IMR-90 (cell line): Measurements from ENCODE around the gene VRTN. TPM values are rescaled to one million over a fixed set of nuclear protein-coding genes. Genes with fewer than 3 reads are reported as not detected.

Source experiments
- ATAC-seq: fragments of 200-7000 bp; cut with Tn5 transposase; 2 replicates; pipeline ENCODE4 v1.9.1; 2020; ENCODE audit warnings: low read depth, mild to moderate bottlenecking, moderate library complexity
- BruUV-seq: library from RNA; stranded (reverse); fragments of 400-500 nt; replicated peaks from 2 replicates; lab custom pipeline; 2021; lab: Mats Ljungman, UMichigan
- CTCF ChIA-PET: fragments of 300-600 bp; formaldehyde crosslinking; extraction: SDS; loops from one replicate; lab custom pipeline; 2021; ENCODE audit warnings: antibody characterized with exemption; lab: Yijun Ruan, JAX
- POLR2A ChIA-PET: fragments of 300-600 bp; sonication (Branson Sonifier 250); formaldehyde crosslinking; loops from one replicate; lab custom pipeline; 2022; ENCODE audit warnings: antibody characterized with exemption; ENCODE audit not compliant: unreplicated experiment; lab: Charles Lee
- DNase-seq: peaks from one replicate; pipeline ENCODE4 v3.0.0; 2013
- H2AFZ ChIP-seq: replicated peaks from 2 replicates; pipeline ENCODE3; 2013; ENCODE audit warnings: low read length, mild to moderate bottlenecking; ENCODE audit not compliant: poor library complexity
- H2AK5ac ChIP-seq: 2 replicates; pipeline ENCODE4 v1.6.1; 2013; ENCODE audit warnings: low read depth, low read length, inconsistent platforms
- H2AK9ac ChIP-seq: replicated peaks from 2 replicates; pipeline ENCODE3; 2013; ENCODE audit warnings: mild to moderate bottlenecking, low read depth, low read length, moderate library complexity; ENCODE audit not compliant: poor library complexity
- H2BK120ac ChIP-seq: 2 replicates; pipeline ENCODE4 v1.6.1; 2013; ENCODE audit warnings: low read depth, low read length, inconsistent platforms
- H2BK15ac ChIP-seq: 3 replicates; pipeline ENCODE4 v1.6.1; 2013; ENCODE audit warnings: low read depth, low read length, inconsistent platforms
- H2BK20ac ChIP-seq: 2 replicates; pipeline ENCODE4 v1.6.1; 2013; ENCODE audit warnings: low read depth, mild to moderate bottlenecking, inconsistent platforms, low read length, moderate library complexity
- H2BK5ac ChIP-seq: 2 replicates; pipeline ENCODE4 v1.6.1; 2013; ENCODE audit warnings: mild to moderate bottlenecking, low read depth, low read length, inconsistent platforms; ENCODE audit not compliant: poor library complexity, severe bottlenecking
- H3K14ac ChIP-seq: replicated peaks from 2 replicates; pipeline ENCODE4 v1.6.1; 2013; ENCODE audit warnings: low read depth, low read length, inconsistent platforms
- H3K18ac ChIP-seq: 2 replicates; pipeline ENCODE4 v1.6.1; 2013; ENCODE audit warnings: low read depth, low read length, control low read depth
- H3K23ac ChIP-seq: 2 replicates; pipeline ENCODE4 v1.6.1; 2013; ENCODE audit warnings: low read depth, low read length, inconsistent platforms
- H3K27ac ChIP-seq: 2 replicates; pipeline ENCODE4 v1.5.1; 2013; ENCODE audit warnings: mild to moderate bottlenecking, control low read depth, low read length; ENCODE audit not compliant: insufficient read depth
- H3K27me3 ChIP-seq: 2 replicates; pipeline ENCODE4 v1.6.1; 2013; ENCODE audit warnings: low read length; ENCODE audit not compliant: control insufficient read depth, insufficient read depth
- H3K36me3 ChIP-seq: 2 replicates; pipeline ENCODE4 v1.6.1; 2013; ENCODE audit warnings: low read length, mixed read lengths; ENCODE audit not compliant: control insufficient read depth, insufficient read depth
- H3K4ac ChIP-seq: 2 replicates; pipeline ENCODE4 v1.6.1; 2013; ENCODE audit warnings: low read depth, low read length, inconsistent platforms
- H3K4me1 ChIP-seq: 2 replicates; pipeline ENCODE4 v1.6.1; 2013; ENCODE audit warnings: low read length, mixed read lengths; ENCODE audit not compliant: control insufficient read depth, insufficient read depth
- H3K4me2 ChIP-seq: 2 replicates; pipeline ENCODE4 v1.6.1; 2013; ENCODE audit warnings: low read depth, mild to moderate bottlenecking, control low read depth, low read length, moderate library complexity
- H3K4me3 ChIP-seq: 2 replicates; pipeline ENCODE4 v1.5.1; 2013; ENCODE audit warnings: low read depth, mild to moderate bottlenecking, control low read depth, low read length, moderate library complexity; ENCODE audit not compliant: insufficient read depth
- H3K56ac ChIP-seq: 2 replicates; pipeline ENCODE4 v1.6.1; 2013; ENCODE audit warnings: low read length, inconsistent platforms; ENCODE audit not compliant: insufficient read depth; ENCODE audit errors: extremely low read depth
- H3K79me1 ChIP-seq, 2 experiments: 2 replicates each; pipeline ENCODE4 v1.6.1; 2013; ENCODE audit warnings: low read length in 2 of 2, inconsistent platforms in 1 of 2, low read depth in 1 of 2
- H3K9ac ChIP-seq: 2 replicates; pipeline ENCODE4 v1.6.1; 2013; ENCODE audit warnings: low read depth, low read length, control low read depth
- H3K9me1 ChIP-seq: 2 replicates; pipeline ENCODE4 v1.6.1; 2013; ENCODE audit warnings: low read length, inconsistent platforms; ENCODE audit not compliant: insufficient read depth
- H3K9me3 ChIP-seq: 2 replicates; pipeline ENCODE4 v1.6.1; 2013; ENCODE audit warnings: low read length; ENCODE audit not compliant: control insufficient read depth, insufficient read depth
- H4K20me1 ChIP-seq: 2 replicates; pipeline ENCODE4 v1.6.1; 2013; ENCODE audit warnings: low read length, inconsistent platforms; ENCODE audit not compliant: insufficient read depth
- H4K5ac ChIP-seq: 2 replicates; pipeline ENCODE4 v1.6.1; 2013; ENCODE audit warnings: mild to moderate bottlenecking, low read depth, low read length, control low read depth
- H4K8ac ChIP-seq, 2 experiments: 2 replicates each; pipeline ENCODE4 v1.6.1; 2013; ENCODE audit warnings: low read depth in 2 of 2, low read length in 2 of 2, control low read depth in 1 of 2, inconsistent platforms in 1 of 2
- H4K91ac ChIP-seq: 2 replicates; pipeline ENCODE4 v1.6.1; 2013; ENCODE audit warnings: low read depth, low read length, inconsistent platforms; ENCODE audit not compliant: insufficient read depth
- CEBPB ChIP-seq: IDR thresholded peaks from 2 replicates; pipeline ENCODE4 v1.6.1; 2012; ENCODE audit warnings: low read depth, low read length, improper control_type of control experiment
- CHD1 ChIP-seq: IDR thresholded peaks from 2 replicates; pipeline ENCODE4 v1.6.1; 2012; ENCODE audit warnings: low read depth, low read length, improper control_type of control experiment
- CTCF ChIP-seq: conservative IDR thresholded peaks from 2 replicates; pipeline ENCODE4 v1.5.1; 2012; ENCODE audit warnings: mild to moderate bottlenecking, low read depth, low read length, improper control_type of control experiment
- FOS ChIP-seq: fragments of 150-350 bp; IDR thresholded peaks from 2 replicates; pipeline ENCODE4 v1.6.1; 2016; ENCODE audit warnings: low read depth, low read length
- MAFK ChIP-seq: IDR thresholded peaks from 2 replicates; pipeline ENCODE4 v1.6.1; 2012; ENCODE audit warnings: low read depth, low read length, improper control_type of control experiment
- MAZ ChIP-seq: IDR thresholded peaks from 2 replicates; pipeline ENCODE4 v1.6.1; 2012; ENCODE audit warnings: low read depth, mild to moderate bottlenecking, low read length, improper control_type of control experiment, moderate library complexity, borderline replicate concordance
- MXI1 ChIP-seq: IDR thresholded peaks from 2 replicates; pipeline ENCODE4 v1.6.1; 2012; ENCODE audit warnings: low read depth, mild to moderate bottlenecking, low read length, moderate library complexity, borderline replicate concordance
- RAD21 ChIP-seq: IDR thresholded peaks from 2 replicates; pipeline ENCODE4 v1.6.1; 2012; ENCODE audit warnings: low read length, improper control_type of control experiment
- RCOR1 ChIP-seq: IDR thresholded peaks from 2 replicates; pipeline ENCODE4 v1.6.1; 2012; ENCODE audit warnings: mild to moderate bottlenecking, low read length, improper control_type of control experiment; ENCODE audit not compliant: insufficient replicate concordance
- RFX5 ChIP-seq: IDR thresholded peaks from 2 replicates; pipeline ENCODE4 v1.8.0; 2012; ENCODE audit warnings: low read depth, mild to moderate bottlenecking, low read length, moderate library complexity
- SMC3 ChIP-seq: fragments of 150-350 bp; IDR thresholded peaks from 2 replicates; pipeline ENCODE4 v1.6.1; 2016; ENCODE audit warnings: low read depth, mild to moderate bottlenecking, antibody characterized with exemption, low read length, moderate library complexity
- USF2 ChIP-seq: fragments of 150-350 bp; IDR thresholded peaks from 2 replicates; pipeline ENCODE4 v1.6.1; 2017; ENCODE audit warnings: mild to moderate bottlenecking, antibody characterized with exemption, low read length, low read depth
- WGBS, 2 experiments: methylation state at CpG; one replicate each; pipeline versions ENCODE4 v1.1.5 to v1.1.7; 2013; ENCODE audit warnings: missing lambda C conversion rate in 2 of 2; ENCODE audit not compliant: insufficient read length in 1 of 2; ENCODE audit errors: extremely low coverage in 2 of 2; 5-methylcytosine and 5-hydroxymethylcytosine counted together
- dilution Hi-C: fragments of 300-500 bp; cut with HindIII; formaldehyde crosslinking; loops from one replicate; pipeline ENCODE4 v1.14.3; 2018; ENCODE audit warnings: low sequenced_read_pairs; ENCODE audit not compliant: unreplicated experiment
- in situ Hi-C: fragments of 300-500 bp; cut with MboI; formaldehyde crosslinking; loops from 3 replicates; pipeline ENCODE4 v1.14.3; 2019; ENCODE audit warnings: low sequenced_read_pairs, inconsistent platforms, mixed read lengths
- intact Hi-C: fragments of 100-400 bp; cut with micrococcal nuclease; formaldehyde crosslinking; loops from 2 replicates; pipeline ENCODE4 v1.10.0; 2022
- polyA plus RNA-seq, 3 experiments: library from polyadenylated mRNA; depleted of rRNA; stranded (reverse); fragments of >200 nt; gene quantifications; 2 replicates each; pipeline ENCODE4 v1.2.3, GENCODE V29; 2012; ENCODE audit warnings: low replicate concordance in 1 of 3
- total RNA-seq: library from RNA; depleted of rRNA; stranded (reverse); fragments of >200 nt; gene quantifications from 2 replicates; pipeline ENCODE4 v1.2.3, GENCODE V29; 2012

VRTN gene
- total and polyA plus RNA-seq, 2 of the 4 experiments (the other 2 are of a cell fraction) = not detected

GRCh38 chr14:74368026-74368425 lies 19.8 kb downstream of the VRTN start:
- DNase-seq = no peak
- H3K9me3 ChIP-seq = no peaks in the 10 kb centered on the region
- H4K91ac ChIP-seq = no peak overlapping the region
- no peaks in the 10 kb centered on the region for H3K36me3 ChIP-seq
- H3K4me2 ChIP-seq = no peak overlapping the region
- intact Hi-C loops (loop anchor here (10.0 kb wide), 1 partner anchor 437 kb away; no protein-coding TSS in a partner anchor), dilution Hi-C loops (no loop called here), in situ Hi-C loops (no loop called here)
- no peak overlapping the region for H3K4me3 ChIP-seq
- H2BK20ac ChIP-seq = no peak overlapping the region
- H2AK5ac ChIP-seq = no peak overlapping the region
- H3K27ac ChIP-seq = no peak overlapping the region
- ChIA-PET POLR2A (no interaction called here), CTCF (no interaction called here)
- no peaks in the 10 kb centered on the region for H3K4me1 ChIP-seq
- no peak overlapping the region for H2BK120ac ChIP-seq
- no peak overlapping the region for H4K8ac ChIP-seq
- BruUV-seq = no TSS peak
- H2BK5ac ChIP-seq = no peak overlapping the region
- no peak for ATAC-seq
- no peak for TF ChIP-seq FOS
- TF ChIP-seq RCOR1 = no peak
- no peak for TF ChIP-seq CEBPB
- no peak for TF ChIP-seq USF2
- no peak for TF ChIP-seq MXI1
- TF ChIP-seq RAD21 = no peak
- TF ChIP-seq MAFK = no peak
- TF ChIP-seq MAZ = no peak
- no peak for TF ChIP-seq RFX5
- no peak for TF ChIP-seq CHD1
- TF ChIP-seq CTCF = no peak
- no peak for TF ChIP-seq SMC3
- WGBS, 2 experiments = no CpG with 5 or more reads among the region's 6 CpGs
- no peaks in the 10 kb centered on the region for H4K20me1 ChIP-seq
- H3K79me1 ChIP-seq = no peaks in the 10 kb centered on the region
- no peak overlapping the region for H3K9ac ChIP-seq
- no peak overlapping the region for H3K18ac ChIP-seq
- H3K27me3 ChIP-seq = peaks cover 34% of the 10 kb centered on the region
- no peak overlapping the region for H4K5ac ChIP-seq
- no peaks in the 10 kb centered on the region for H3K9me1 ChIP-seq
- H2AFZ ChIP-seq = no peak overlapping the region
- H2AK9ac ChIP-seq = no peak overlapping the region
- H2BK15ac ChIP-seq = no peak overlapping the region
- H3K23ac ChIP-seq = no peak overlapping the region
- H3K56ac ChIP-seq = no peak overlapping the region
- no peak overlapping the region for H3K14ac ChIP-seq
- H3K4ac ChIP-seq = no peak overlapping the region
